Stimulated activated CD8-positive, alpha-beta memory T cell treated with anti-CD3 and anti-CD28 coated beads, Interleukin-7, amount 100 ng/mL, for 48 hours (primary cell): ENCODE results near the gene SLC12A7.
"Not testable (repeated sequence)": the region's sequence is repeated elsewhere in the genome, so short reads cannot be mapped to it uniquely, and the experiment has no call there.

Experiments used
- DNase-seq, 2 donors: peaks; one replicate each; pipeline ENCODE4 v3.0.0-alpha.2; 2020; ENCODE audit warnings: low read depth in 1 of 2; ENCODE audit errors: extremely low read depth in 1 of 2

SLC12A7 gene

DNA sequence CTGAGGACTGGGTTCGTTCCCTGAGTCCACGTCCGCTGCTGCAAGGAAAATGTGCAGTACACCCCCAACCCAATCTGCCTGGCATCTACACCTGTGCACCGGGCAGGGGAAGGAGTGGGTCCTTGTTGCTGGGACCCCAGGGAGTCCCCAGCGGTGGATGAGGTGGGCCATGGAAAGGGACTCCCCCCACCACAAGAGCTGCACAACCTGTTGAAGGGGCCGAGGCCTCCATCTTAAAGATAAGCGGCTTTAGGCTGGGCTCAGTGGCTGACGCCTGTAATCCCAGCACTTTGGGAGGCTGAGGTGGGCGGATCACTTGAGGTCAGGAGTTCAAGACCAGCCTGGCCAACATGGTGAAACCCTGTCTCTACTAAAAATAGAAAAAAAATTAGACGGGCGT is 111.0 kb downstream of the SLC12A7 start:
- not testable (repeated sequence) for DNase-seq
